IPS DF 6.9 (cell line): ENCODE results near the gene CTDSP2.

Experiments used
- DNase-seq: peaks from one replicate; pipeline ENCODE4 v3.0.0-alpha.2; 2013; ENCODE audit warnings: low read depth, low spot score
- H3K27ac ChIP-seq: one replicate; pipeline ENCODE4 v1.5.1; 2013; ENCODE audit warnings: low read length, control low read depth
- H3K27me3 ChIP-seq: 2 replicates; pipeline ENCODE4 v1.6.1; 2013; ENCODE audit warnings: mild to moderate bottlenecking, low read length; ENCODE audit not compliant: control insufficient read depth, insufficient read depth
- H3K36me3 ChIP-seq: 2 replicates; pipeline ENCODE4 v1.6.1; 2013; ENCODE audit warnings: low read length; ENCODE audit not compliant: control insufficient read depth, insufficient read depth
- H3K4me1 ChIP-seq: 2 replicates; pipeline ENCODE4 v1.6.1; 2013; ENCODE audit warnings: low read length; ENCODE audit not compliant: control insufficient read depth, insufficient read depth
- H3K4me3 ChIP-seq: 2 replicates; pipeline ENCODE4 v1.5.1; 2013; ENCODE audit warnings: mild to moderate bottlenecking, low read length
- H3K9me3 ChIP-seq: 2 replicates; pipeline ENCODE4 v1.6.1; 2013; ENCODE audit warnings: low read length, inconsistent platforms; ENCODE audit not compliant: control insufficient read depth, insufficient read depth
- WGBS: extraction: QIAGEN DNeasy Blood & Tissue Kit; methylation state at CpG from one replicate; pipeline ENCODE4 v1.1.7; 2013; ENCODE audit warnings: mixed read lengths, missing lambda C conversion rate; ENCODE audit not compliant: insufficient read length, insufficient coverage; 5-methylcytosine and 5-hydroxymethylcytosine counted together

Gene CTDSP2

DNA sequence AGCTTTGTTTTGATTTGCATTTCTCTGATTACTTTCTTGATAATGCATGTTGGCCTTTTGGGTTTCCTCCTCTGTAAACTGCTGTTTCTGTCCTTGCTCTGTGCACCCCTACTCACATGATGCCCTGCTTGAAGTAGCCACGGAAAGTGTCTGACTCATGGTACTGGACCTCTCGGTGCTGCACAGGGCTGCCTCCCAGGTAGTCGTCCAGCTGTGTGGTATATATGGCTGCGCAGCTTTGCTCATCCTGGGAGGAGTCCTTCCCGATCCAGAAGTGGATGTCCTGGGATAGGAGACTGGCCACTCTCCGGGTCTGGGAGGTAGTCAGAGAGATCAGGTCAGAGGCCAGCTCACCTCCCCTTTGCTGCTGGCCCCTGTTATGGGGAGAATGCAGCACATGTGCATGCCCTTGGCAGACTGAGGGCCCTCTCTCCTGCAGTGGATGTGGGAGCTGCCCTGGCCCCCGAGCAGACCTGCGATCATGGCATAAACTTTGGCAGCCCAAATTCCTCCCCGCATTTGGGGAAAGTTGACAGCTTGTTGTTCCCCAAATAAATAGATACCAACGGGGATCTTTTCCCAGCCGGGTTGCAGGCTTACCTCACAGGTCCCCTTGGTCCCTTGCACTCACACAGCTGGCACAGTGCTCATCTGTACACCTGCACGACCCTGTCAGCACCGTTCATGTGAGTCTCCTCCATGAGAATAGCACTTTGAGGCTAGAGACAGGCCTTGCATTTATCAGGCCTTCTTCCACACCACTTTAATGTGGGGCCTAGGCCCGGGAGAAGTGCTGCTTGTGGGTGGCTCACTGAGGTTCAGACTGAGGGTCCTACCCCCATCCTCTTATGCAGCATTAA is 33.2 kb downstream of the CTDSP2 start:
- WGBS, result no CpG with 5 or more reads among the region's 14 CpGs
- H3K27ac ChIP-seq, result no peak overlapping the region
- no peak overlapping the region for H3K4me3 ChIP-seq
- no peaks in the 10 kb centered on the region for H3K9me3 ChIP-seq
- DNase-seq, result no peak
- no peaks in the 10 kb centered on the region for H3K27me3 ChIP-seq
- H3K4me1 ChIP-seq, result no peaks in the 10 kb centered on the region
- H3K36me3 ChIP-seq, result no peaks in the 10 kb centered on the region

DNA sequence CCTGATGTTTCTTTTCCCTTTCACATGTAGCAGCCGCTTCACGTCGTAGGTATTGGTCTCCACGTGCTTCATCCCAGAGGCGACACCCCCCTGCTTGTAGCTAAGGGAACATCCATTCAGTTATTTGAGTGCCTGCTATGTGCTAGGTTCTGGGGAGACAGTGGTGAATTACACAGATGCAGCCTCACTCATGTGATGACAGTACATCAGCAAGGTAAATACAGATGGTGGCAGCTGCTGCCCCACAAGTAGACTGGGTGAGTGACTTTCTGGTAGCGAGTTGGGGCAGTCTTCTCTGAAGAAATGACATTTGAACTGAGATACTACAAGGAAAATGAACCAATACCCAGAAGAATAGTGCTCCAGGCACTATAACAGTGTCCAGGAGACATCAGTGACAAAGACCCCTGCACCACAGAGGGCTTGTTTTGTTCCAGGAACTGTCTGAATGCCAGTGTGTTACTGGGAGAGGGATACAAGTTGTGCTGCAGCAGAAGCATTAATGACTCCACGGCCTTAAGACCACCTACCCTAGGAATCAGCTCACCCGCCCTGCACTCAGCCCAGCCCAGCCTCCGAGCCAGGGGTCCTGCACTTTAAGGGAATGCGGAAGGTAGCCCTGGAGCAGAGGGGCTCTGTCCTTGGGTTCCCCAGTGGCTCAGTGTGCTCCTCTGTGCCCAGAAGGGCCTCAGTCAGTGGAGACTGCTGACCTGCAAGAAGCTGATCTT is 35.3 kb downstream of the CTDSP2 start:
- WGBS, result no CpG with 5 or more reads among the region's 10 CpGs
- H3K27ac ChIP-seq, result no peak overlapping the region
- H3K9me3 ChIP-seq, result no peaks in the 10 kb centered on the region
- no peaks in the 10 kb centered on the region for H3K36me3 ChIP-seq
- no peaks in the 10 kb centered on the region for H3K27me3 ChIP-seq
- H3K4me3 ChIP-seq, result no peak overlapping the region
- DNase-seq, result no peak
- no peaks in the 10 kb centered on the region for H3K4me1 ChIP-seq

DNA sequence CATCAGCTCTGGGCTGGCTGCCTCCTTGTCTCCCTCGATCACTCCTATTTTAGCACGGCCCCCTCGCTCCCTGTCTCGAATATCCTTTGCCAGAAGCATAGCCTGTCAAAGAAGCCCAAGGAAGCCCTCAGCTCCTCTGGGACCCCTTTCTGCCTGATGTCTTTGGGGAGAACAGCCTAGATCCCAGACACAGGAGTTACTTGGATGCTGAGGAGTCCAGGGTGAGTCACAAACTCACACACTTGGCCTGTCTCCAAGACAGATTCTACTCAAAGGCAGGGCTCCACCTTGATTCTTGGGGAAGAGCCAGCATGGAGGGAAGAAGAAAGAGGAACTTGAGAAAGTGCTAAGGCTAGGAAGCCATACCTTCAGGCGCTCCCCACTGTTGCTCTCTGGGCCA is 36.1 kb downstream of the CTDSP2 start:
- no CpG with 5 or more reads among the region's 5 CpGs for WGBS
- Histone ChIP-seq H3K27ac (no peak overlapping the region), H3K36me3 (no peaks in the 10 kb centered on the region), H3K4me3 (no peak overlapping the region), H3K4me1 (no peaks in the 10 kb centered on the region), H3K9me3 (no peaks in the 10 kb centered on the region), H3K27me3 (no peaks in the 10 kb centered on the region)
- DNase-seq, result no peak

DNA sequence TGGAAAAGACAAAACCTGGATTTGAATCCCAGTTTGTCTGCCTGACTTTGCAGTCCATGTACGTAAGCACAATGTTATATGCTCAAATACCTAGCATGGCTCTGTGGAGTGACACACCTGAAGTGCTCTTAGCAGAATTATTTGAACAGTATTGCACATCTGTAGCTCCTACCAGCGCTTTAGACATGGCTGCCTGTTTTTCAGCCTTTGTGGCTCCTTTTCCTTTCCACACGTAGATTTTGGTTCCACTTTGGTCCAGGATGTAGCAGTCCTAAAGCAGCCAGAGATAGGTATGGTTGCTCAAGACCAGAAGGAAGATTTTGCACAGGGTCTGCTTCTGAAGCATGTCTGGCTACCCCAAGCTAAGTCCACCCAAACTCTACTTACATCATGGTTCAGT is 37.1 kb downstream of the CTDSP2 start:
- Histone ChIP-seq H3K4me1 (no peaks in the 10 kb centered on the region), H3K36me3 (no peaks in the 10 kb centered on the region), H3K27me3 (no peaks in the 10 kb centered on the region), H3K27ac (no peak overlapping the region), H3K4me3 (no peak overlapping the region), H3K9me3 (no peaks in the 10 kb centered on the region)
- no CpG with 5 or more reads among the region's 3 CpGs for WGBS
- DNase-seq, result no peak

DNA sequence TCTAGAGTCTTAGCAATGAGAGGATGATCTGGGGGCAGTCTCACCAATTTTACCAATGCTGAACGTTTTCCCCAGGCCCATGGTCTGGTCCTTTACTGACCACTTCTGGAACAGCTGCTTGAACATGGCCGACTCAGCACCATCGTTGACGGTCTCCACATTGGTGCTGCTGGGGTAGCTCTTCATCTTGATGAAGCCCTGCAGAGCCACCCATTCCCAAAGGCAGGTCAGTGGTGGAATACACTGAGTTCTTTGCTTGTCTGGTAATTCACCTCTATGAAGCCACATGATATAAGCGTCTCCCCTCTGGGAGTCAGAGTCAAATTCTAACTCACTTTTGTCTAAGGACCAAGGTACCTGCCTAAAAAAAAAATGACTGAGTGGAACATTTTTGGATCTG is 38.2 kb downstream of the CTDSP2 start:
- no peak for DNase-seq
- H3K36me3 ChIP-seq, result no peaks in the 10 kb centered on the region
- WGBS, result no CpG with 5 or more reads among the region's 5 CpGs

DNA sequence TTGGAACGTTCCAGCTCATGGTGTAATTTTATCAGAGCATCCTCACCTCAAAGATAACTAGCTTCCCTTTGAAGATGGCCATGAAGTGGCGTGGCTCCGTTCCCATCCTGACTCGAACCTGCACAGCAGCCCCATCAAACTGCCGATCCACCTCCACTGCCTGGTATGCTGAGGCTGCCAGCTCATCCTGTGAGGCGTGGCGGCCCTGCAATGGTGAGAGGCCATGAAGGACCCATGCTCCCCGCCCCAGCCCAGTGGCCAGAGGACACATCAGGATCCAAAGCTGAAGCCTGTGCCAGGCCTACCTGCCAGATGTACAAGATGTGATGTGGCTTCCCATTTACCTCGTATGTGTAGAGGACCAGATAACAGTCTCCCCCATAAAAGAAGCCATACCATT is 39.2 kb downstream of the CTDSP2 start:
- H3K36me3 ChIP-seq, result no peaks in the 10 kb centered on the region; the same call in 1 of the 2 replicates
- H3K4me3 ChIP-seq, result no peak overlapping the region
- no peaks in the 10 kb centered on the region for H3K4me1 ChIP-seq
- no peaks in the 10 kb centered on the region for H3K27me3 ChIP-seq
- H3K27ac ChIP-seq, result no peak overlapping the region
- DNase-seq, result no peak
- WGBS, result no CpG with 5 or more reads among the region's 9 CpGs
- H3K9me3 ChIP-seq, result no peaks in the 10 kb centered on the region

More for the DNA sequence above, 38.2 kb downstream of the CTDSP2 start:
- Histone ChIP-seq H3K27ac (no peak overlapping the region), H3K4me3 (no peak overlapping the region), H3K9me3 (no peaks in the 10 kb centered on the region), H3K27me3 (no peaks in the 10 kb centered on the region), H3K4me1 (no peaks in the 10 kb centered on the region)

DNA sequence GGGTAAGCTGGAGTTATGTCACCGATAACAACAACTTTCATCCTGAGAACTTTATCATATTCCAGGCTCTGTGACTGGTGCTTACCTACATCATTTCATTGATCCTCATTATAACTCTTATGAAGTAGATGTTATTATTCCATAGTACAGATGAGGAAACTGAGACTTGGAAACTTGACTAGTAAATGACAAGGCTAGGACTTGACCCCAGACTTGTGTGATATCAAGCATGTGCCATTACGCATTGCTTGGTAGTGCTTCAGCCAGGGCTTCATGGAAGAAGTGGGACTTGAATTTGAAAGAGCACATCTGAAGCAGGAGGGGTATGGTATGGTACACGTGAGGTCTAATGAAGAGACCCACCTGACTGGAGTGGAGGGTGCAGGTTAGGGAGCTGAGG is 39.9 kb downstream of the CTDSP2 start:
- no peak overlapping the region for H3K4me3 ChIP-seq
- no peaks in the 10 kb centered on the region for H3K9me3 ChIP-seq
- H3K36me3 ChIP-seq, result no peaks in the 10 kb centered on the region; the same call in 1 of the 2 replicates
- no peaks in the 10 kb centered on the region for H3K27me3 ChIP-seq
- no peak overlapping the region for H3K27ac ChIP-seq
- DNase-seq, result no peak
- no peaks in the 10 kb centered on the region for H3K4me1 ChIP-seq
- no CpG with 5 or more reads among the region's 3 CpGs for WGBS

DNA sequence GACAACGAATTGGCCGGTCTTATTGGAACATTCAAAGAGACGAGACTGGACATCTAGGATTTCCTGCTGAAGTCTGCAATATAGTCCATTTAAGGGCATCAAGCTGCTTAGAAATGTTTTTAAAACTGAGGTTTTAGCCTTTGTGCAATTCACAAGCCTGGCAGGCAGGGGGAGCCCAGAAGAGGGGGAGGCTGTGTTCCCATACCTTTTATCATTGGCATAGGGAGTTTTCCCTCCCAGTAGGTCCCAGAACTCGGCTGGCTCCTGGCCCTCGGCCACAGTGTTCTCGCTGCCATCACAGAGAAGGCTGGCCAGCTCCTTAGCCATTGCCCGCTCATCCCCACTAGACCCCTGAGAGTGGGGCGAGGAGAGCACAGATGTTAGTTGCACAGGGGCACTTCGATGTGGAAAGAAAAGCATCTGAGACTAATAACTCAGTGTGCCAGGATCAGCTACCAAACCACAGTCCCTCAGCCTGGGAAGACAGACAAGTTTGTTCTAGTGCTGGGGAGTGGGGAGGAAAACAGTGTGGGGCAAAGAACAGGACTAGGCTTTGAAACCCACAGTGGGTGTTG is 43.1 kb downstream of the CTDSP2 start:
- peak; percentile 31 for DNase-seq
- Histone ChIP-seq H3K27ac (no peak overlapping the region), H3K4me3 (no peak overlapping the region), H3K4me1 (no peaks in the 10 kb centered on the region), H3K27me3 (no peaks in the 10 kb centered on the region), H3K9me3 (no peaks in the 10 kb centered on the region), H3K36me3 (no peaks in the 10 kb centered on the region; the same call in 1 of the 2 replicates)
- WGBS, result no CpG with 5 or more reads among the region's 9 CpGs

DNA sequence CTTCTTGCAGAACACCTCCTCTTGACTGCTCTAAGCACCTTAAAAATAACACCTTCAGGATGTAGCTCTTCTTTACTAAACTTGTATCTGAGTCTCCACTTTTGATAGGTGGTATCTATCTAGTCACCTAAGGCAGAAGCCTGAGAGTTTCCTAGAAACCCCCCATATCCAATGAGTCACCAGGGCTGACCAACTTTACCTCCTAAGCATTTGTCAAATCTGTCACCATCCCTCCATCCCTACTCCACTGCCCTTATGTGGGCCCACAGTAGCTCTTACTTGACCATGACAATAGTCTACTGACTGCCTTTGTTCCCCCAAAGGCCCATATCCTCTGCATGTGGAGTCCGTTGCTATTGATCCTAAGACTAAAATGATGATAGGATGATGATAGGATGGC is 43.9 kb downstream of the CTDSP2 start:
- no peaks in the 10 kb centered on the region for H3K27me3 ChIP-seq
- H3K36me3 ChIP-seq, result no peaks in the 10 kb centered on the region; the same call in 1 of the 2 replicates
- no peak overlapping the region for H3K4me3 ChIP-seq
- H3K9me3 ChIP-seq, result no peaks in the 10 kb centered on the region
- WGBS, result no CpG with 5 or more reads among the region's 1 CpG
- H3K27ac ChIP-seq, result no peak overlapping the region
- no peak for DNase-seq
- H3K4me1 ChIP-seq, result no peaks in the 10 kb centered on the region

DNA sequence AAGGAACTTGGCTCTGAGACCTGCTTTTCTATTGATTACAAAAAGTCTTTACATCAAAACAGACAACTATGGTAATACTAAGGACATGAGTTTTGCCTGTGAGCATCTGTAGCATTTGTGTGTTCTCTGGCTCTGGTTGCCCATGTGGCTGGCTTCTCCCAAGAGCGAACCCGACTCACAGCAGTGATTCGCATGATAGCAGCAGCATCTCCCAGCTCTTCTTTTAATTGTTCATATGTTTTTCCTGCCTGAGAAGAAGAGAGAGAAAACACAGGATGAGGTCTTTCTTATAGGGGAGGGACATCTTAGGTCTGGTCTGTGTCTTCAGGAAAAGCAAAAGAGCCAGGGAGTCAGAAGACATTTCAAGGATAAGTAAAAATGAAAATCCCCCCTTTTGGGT is 45.6 kb downstream of the CTDSP2 start:
- Histone ChIP-seq H3K27ac (no peak overlapping the region), H3K4me3 (no peak overlapping the region), H3K4me1 (no peaks in the 10 kb centered on the region), H3K9me3 (no peaks in the 10 kb centered on the region), H3K27me3 (no peaks in the 10 kb centered on the region), H3K36me3 (peaks cover 4% of the 10 kb centered on the region; the same call in 1 of the 2 replicates)
- DNase-seq, result no peak
- no CpG with 5 or more reads among the region's 3 CpGs for WGBS
